Measurements from ENCODE around the gene HMGCL.

HMGCL gene

GRCh38 chr1:23825076-23825761 lies at the start of gene HMGCL (continued):
- no peak for TF ChIP-seq ZNF544 (tag by site-specific recombination; IDR thresholded peaks at IDR 0.05)
- no peak for TF ChIP-seq ZNF138 (tag by site-specific recombination; IDR thresholded peaks at IDR 0.05; ENCODE audit: borderline replicate concordance)
- TF ChIP-seq ZNF610 (tag by site-specific recombination; IDR thresholded peaks at IDR 0.05; ENCODE audit: borderline replicate concordance) = no peak
- TF ChIP-seq ZIC2 (tag by site-specific recombination; IDR thresholded peaks at IDR 0.05) = peak; percentile 44
- no peak for TF ChIP-seq ZNF701 (tag by site-specific recombination; IDR thresholded peaks at IDR 0.05)
- no peak for TF ChIP-seq SCRT1 (tag by site-specific recombination; IDR thresholded peaks at IDR 0.05; ENCODE audit: borderline replicate concordance)
- TF ChIP-seq, protein P1, sequence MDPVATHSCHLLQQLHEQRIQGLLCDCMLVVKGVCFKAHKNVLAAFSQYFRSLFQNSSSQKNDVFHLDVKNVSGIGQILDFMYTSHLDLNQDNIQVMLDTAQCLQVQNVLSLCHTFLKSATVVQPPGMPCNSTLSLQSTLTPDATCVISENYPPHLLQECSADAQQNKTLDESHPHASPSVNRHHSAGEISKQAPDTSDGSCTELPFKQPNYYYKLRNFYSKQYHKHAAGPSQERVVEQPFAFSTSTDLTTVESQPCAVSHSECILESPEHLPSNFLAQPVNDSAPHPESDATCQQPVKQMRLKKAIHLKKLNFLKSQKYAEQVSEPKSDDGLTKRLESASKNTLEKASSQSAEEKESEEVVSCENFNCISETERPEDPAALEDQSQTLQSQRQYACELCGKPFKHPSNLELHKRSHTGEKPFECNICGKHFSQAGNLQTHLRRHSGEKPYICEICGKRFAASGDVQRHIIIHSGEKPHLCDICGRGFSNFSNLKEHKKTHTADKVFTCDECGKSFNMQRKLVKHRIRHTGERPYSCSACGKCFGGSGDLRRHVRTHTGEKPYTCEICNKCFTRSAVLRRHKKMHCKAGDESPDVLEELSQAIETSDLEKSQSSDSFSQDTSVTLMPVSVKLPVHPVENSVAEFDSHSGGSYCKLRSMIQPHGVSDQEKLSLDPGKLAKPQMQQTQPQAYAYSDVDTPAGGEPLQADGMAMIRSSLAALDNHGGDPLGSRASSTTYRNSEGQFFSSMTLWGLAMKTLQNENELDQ (tag by site-specific recombination; IDR thresholded peaks at IDR 0.05; ENCODE audit: low read depth) = no peak
- TF ChIP-seq GLI4 (tag by site-specific recombination; IDR thresholded peaks at IDR 0.05) = no peak
- TF ChIP-seq ZNF184 (tag by site-specific recombination; IDR thresholded peaks at IDR 0.05) = no peak
- TF ChIP-seq, protein P2, sequence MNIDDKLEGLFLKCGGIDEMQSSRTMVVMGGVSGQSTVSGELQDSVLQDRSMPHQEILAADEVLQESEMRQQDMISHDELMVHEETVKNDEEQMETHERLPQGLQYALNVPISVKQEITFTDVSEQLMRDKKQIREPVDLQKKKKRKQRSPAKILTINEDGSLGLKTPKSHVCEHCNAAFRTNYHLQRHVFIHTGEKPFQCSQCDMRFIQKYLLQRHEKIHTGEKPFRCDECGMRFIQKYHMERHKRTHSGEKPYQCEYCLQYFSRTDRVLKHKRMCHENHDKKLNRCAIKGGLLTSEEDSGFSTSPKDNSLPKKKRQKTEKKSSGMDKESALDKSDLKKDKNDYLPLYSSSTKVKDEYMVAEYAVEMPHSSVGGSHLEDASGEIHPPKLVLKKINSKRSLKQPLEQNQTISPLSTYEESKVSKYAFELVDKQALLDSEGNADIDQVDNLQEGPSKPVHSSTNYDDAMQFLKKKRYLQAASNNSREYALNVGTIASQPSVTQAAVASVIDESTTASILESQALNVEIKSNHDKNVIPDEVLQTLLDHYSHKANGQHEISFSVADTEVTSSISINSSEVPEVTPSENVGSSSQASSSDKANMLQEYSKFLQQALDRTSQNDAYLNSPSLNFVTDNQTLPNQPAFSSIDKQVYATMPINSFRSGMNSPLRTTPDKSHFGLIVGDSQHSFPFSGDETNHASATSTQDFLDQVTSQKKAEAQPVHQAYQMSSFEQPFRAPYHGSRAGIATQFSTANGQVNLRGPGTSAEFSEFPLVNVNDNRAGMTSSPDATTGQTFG (tag by site-specific recombination; IDR thresholded peaks at IDR 0.05; ENCODE audit: borderline replicate concordance) = no peak
- TF ChIP-seq ZNF394 (tag by site-specific recombination; IDR thresholded peaks at IDR 0.05; ENCODE audit: borderline replicate concordance) = 0 out of 2 replicates have a peak, but pooled peaks have one; percentile 41
- TF ChIP-seq PRDM1 (tag by site-specific recombination; IDR thresholded peaks at IDR 0.05) = no peak
- peak; percentile 14; the same call in 1 of the 2 replicates for TF ChIP-seq PRDM10 (tag by site-specific recombination; IDR thresholded peaks at IDR 0.05)
- no peak for TF ChIP-seq ZNF221 (tag by site-specific recombination; IDR thresholded peaks at IDR 0.05; ENCODE audit: borderline replicate concordance)
- TF ChIP-seq ZBTB48 (tag by site-specific recombination; IDR thresholded peaks at IDR 0.05) = peak; percentile 17; the same call in 1 of the 2 replicates
- no peak for TF ChIP-seq ZNF560 (tag by site-specific recombination; IDR thresholded peaks at IDR 0.05; ENCODE audit: borderline replicate concordance)
- no peak for TF ChIP-seq ZNF621 (tag by site-specific recombination; IDR thresholded peaks at IDR 0.05)
- TF ChIP-seq ZNF510 (tag by site-specific recombination; IDR thresholded peaks at IDR 0.05; ENCODE audit: insufficient replicate concordance) = no peak
- TF ChIP-seq ZNF548 (tag by site-specific recombination; IDR thresholded peaks at IDR 0.05) = no peak
- TF ChIP-seq, protein P3, sequence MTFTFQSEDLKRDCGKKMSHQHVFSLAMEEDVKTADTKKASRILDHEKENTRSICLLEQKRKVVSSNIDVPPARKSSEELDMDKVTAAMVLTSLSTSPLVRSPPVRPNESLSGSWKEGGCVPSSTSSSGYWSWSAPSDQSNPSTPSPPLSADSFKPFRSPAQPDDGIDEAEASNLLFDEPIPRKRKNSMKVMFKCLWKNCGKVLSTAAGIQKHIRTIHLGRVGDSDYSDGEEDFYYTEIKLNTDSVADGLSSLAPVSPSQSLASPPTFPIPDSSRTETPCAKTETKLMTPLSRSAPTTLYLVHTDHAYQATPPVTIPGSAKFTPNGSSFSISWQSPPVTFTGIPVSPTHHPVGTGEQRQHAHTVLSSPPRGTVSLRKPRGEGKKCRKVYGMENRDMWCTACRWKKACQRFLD (tag by site-specific recombination; IDR thresholded peaks at IDR 0.05) = no peak
- TF ChIP-seq ZNF362 (tag by site-specific recombination; IDR thresholded peaks at IDR 0.05) = no peak
- TF ChIP-seq, protein P4, sequence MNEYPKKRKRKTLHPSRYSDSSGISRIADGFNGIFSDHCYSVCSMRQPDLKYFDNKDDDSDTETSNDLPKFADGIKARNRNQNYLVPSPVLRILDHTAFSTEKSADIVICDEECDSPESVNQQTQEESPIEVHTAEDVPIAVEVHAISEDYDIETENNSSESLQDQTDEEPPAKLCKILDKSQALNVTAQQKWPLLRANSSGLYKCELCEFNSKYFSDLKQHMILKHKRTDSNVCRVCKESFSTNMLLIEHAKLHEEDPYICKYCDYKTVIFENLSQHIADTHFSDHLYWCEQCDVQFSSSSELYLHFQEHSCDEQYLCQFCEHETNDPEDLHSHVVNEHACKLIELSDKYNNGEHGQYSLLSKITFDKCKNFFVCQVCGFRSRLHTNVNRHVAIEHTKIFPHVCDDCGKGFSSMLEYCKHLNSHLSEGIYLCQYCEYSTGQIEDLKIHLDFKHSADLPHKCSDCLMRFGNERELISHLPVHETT (tag by site-specific recombination; IDR thresholded peaks at IDR 0.05) = peak; percentile 48; the same call in 1 of the 2 replicates
- no peak for TF ChIP-seq ZNF121 (tag by site-specific recombination; IDR thresholded peaks at IDR 0.05)
- no peak for TF ChIP-seq GFI1B (tag by site-specific recombination; IDR thresholded peaks at IDR 0.05)
- peak; percentile 98 for TF ChIP-seq KLF9 (tag by site-specific recombination; IDR thresholded peaks at IDR 0.05; ENCODE audit: low read depth)
- no peak for TF ChIP-seq IKZF3 (tag by site-specific recombination; IDR thresholded peaks at IDR 0.05)
- TF ChIP-seq ZNF350 (tag by site-specific recombination; IDR thresholded peaks at IDR 0.05) = no peak

Data from HEK293 (cell line).